Measurements from ENCODE around the gene RAB5A. TPM values are rescaled to one million over a fixed set of nuclear protein-coding genes. Genes with fewer than 3 reads are reported as not detected.
"Not testable (repeated sequence)": the region's sequence is repeated elsewhere in the genome, so short reads cannot be mapped to it uniquely, and the experiment has no call there.

The RAB5A gene
- total and polyA plus RNA-seq, 2 experiments from 2014 or later = 55.7 to 56.1 TPM

- TF ChIP-seq CTCF (IDR thresholded peaks at IDR 0.05; ENCODE audit: low read depth, low read length) = no peak
- H3K27ac ChIP-seq = no peak overlapping the region
- no peaks in the 10 kb centered on the region for H3K9me3 ChIP-seq (ENCODE audit: low read depth)
- H3K36me3 ChIP-seq = no peaks in the 10 kb centered on the region
- no peak for DNase-seq (ENCODE audit: low read depth in 1 of 2, low spot score in 1 of 2)
- no peaks in the 10 kb centered on the region for H3K27me3 ChIP-seq
- H3K4me1 ChIP-seq (ENCODE audit: low read depth) = peaks cover 3% of the 10 kb centered on the region
- no peak overlapping the region for H3K4me3 ChIP-seq
Observed at GRCh38 chr3:20028905-20029331, 82.0 kb downstream of the RAB5A start.

GRCh38 chr3:20031939-20032338, 85.0 kb downstream of the RAB5A start:
- not testable (repeated sequence) for H3K27me3 ChIP-seq; H3K9me3 ChIP-seq (ENCODE audit: low read depth); H3K4me3 ChIP-seq; H3K36me3 ChIP-seq; DNase-seq (ENCODE audit: low read depth in 1 of 2, low spot score in 1 of 2); H3K27ac ChIP-seq; H3K4me1 ChIP-seq (ENCODE audit: low read depth)

Other genes starting within 250 kb of the RAB5A start
- 0.15 and 1.0 TPM in 2 replicates for gene EFHB, start 12.9 kb upstream of the RAB5A start, total RNA-seq
- 0.39 and 0.61 TPM in 2 replicates for gene EFHB, start 12.9 kb upstream of the RAB5A start, polyA plus RNA-seq
- gene PP2D1, start 65.2 kb downstream of the RAB5A start, total RNA-seq = not detected in 2 replicates
- 0.13 and 0.27 TPM in 2 replicates for gene PP2D1, start 65.2 kb downstream of the RAB5A start, polyA plus RNA-seq
- 10.0 and 13.7 TPM in 2 replicates for gene KAT2B, start 93.3 kb downstream of the RAB5A start, total RNA-seq
- 17.3 and 18.6 TPM in 2 replicates for gene KAT2B, start 93.3 kb downstream of the RAB5A start, polyA plus RNA-seq
- gene SGO1, start 239.1 kb downstream of the RAB5A start, total RNA-seq = 2.4 and 11.4 TPM in 2 replicates
- 10.1 and 30.6 TPM in 2 replicates for gene SGO1, start 239.1 kb downstream of the RAB5A start, polyA plus RNA-seq

Data from cardiac muscle cell (in vitro differentiated cells and primary cell).